Measurements from ENCODE around the gene GRAMD1A.
"Not testable (repeated sequence)": the region's sequence is repeated elsewhere in the genome, so short reads cannot be mapped to it uniquely, and the experiment has no call there.

The GRAMD1A gene

GRCh38 chr19:35006007-35006341 is 5.9 kb downstream of the GRAMD1A start:
- not testable (repeated sequence) for H3K27ac Mint-ChIP-seq, ATAC-seq, H3K9me3 Mint-ChIP-seq, H3K4me3 Mint-ChIP-seq, H3K27me3 Mint-ChIP-seq
- Mint-ChIP-seq H3K36me3 (peaks cover 60% of the 10 kb centered on the region), H3K4me1 (peaks cover 59% of the 10 kb centered on the region)

- no peak for ATAC-seq
- no peaks in the 10 kb centered on the region for H3K9me3 Mint-ChIP-seq
- peak overlapping the region; percentile 52 for H3K27ac Mint-ChIP-seq
- H3K4me3 Mint-ChIP-seq = no peak overlapping the region
- H3K27me3 Mint-ChIP-seq = no peaks in the 10 kb centered on the region
- H3K36me3 Mint-ChIP-seq = peaks cover 60% of the 10 kb centered on the region
- H3K4me1 Mint-ChIP-seq = peaks cover 57% of the 10 kb centered on the region
Measured at GRCh38 chr19:35006342-35006998, 6.3 kb downstream of the GRAMD1A start.

GRCh38 chr19:35006999-35007365 is 6.9 kb downstream of the GRAMD1A start:
- no peak for ATAC-seq
- Mint-ChIP-seq H3K27ac (peak overlapping the region; percentile 52), H3K27me3 (no peaks in the 10 kb centered on the region), H3K36me3 (peaks cover 59% of the 10 kb centered on the region), H3K9me3 (no peaks in the 10 kb centered on the region), H3K4me1 (peaks cover 56% of the 10 kb centered on the region), H3K4me3 (no peak overlapping the region)

GRCh38 chr19:35007427-35007826 is 7.3 kb downstream of the GRAMD1A start:
- H3K4me1 Mint-ChIP-seq = peaks cover 56% of the 10 kb centered on the region
- H3K4me3 Mint-ChIP-seq, H3K27me3 Mint-ChIP-seq, H3K9me3 Mint-ChIP-seq, ATAC-seq: not testable (repeated sequence)
- peak overlapping the region; percentile 52 for H3K27ac Mint-ChIP-seq
- peaks cover 59% of the 10 kb centered on the region for H3K36me3 Mint-ChIP-seq

- H3K9me3 Mint-ChIP-seq = no peaks in the 10 kb centered on the region
- H3K27me3 Mint-ChIP-seq = no peaks in the 10 kb centered on the region
- H3K4me1 Mint-ChIP-seq = peaks cover 56% of the 10 kb centered on the region
- H3K36me3 Mint-ChIP-seq = peaks cover 64% of the 10 kb centered on the region
- no peak overlapping the region for H3K27ac Mint-ChIP-seq
- H3K4me3 Mint-ChIP-seq = no peak overlapping the region
- no peak for ATAC-seq
Measured at GRCh38 chr19:35008891-35009341, 8.8 kb downstream of the GRAMD1A start.

- Mint-ChIP-seq H3K9me3 (no peaks in the 10 kb centered on the region), H3K36me3 (peaks cover 66% of the 10 kb centered on the region), H3K27me3 (no peaks in the 10 kb centered on the region), H3K27ac (peak overlapping the region; percentile 13), H3K4me1 (peaks cover 57% of the 10 kb centered on the region), H3K4me3 (no peak overlapping the region)
- no peak for ATAC-seq
Measured at GRCh38 chr19:35009424-35010415, 9.6 kb downstream of the GRAMD1A start.

GRCh38 chr19:35011091-35011689 is 11.1 kb downstream of the GRAMD1A start:
- ATAC-seq = no peak
- peaks cover 57% of the 10 kb centered on the region for H3K4me1 Mint-ChIP-seq
- H3K27me3 Mint-ChIP-seq = no peaks in the 10 kb centered on the region
- no peak overlapping the region for H3K4me3 Mint-ChIP-seq
- H3K9me3 Mint-ChIP-seq = no peaks in the 10 kb centered on the region
- peaks cover 66% of the 10 kb centered on the region for H3K36me3 Mint-ChIP-seq
- H3K27ac Mint-ChIP-seq = no peak overlapping the region

- Mint-ChIP-seq H3K27ac (peak overlapping the region; percentile 73), H3K27me3 (no peaks in the 10 kb centered on the region), H3K4me3 (no peak overlapping the region), H3K36me3 (peaks cover 59% of the 10 kb centered on the region), H3K4me1 (peaks cover 51% of the 10 kb centered on the region), H3K9me3 (no peaks in the 10 kb centered on the region)
- no peak for ATAC-seq
Measured at GRCh38 chr19:35011737-35012682, 11.9 kb downstream of the GRAMD1A start.

- Mint-ChIP-seq H3K4me3 (peak overlapping the region; percentile 38), H3K36me3 (peaks cover 69% of the 10 kb centered on the region), H3K27ac (peak overlapping the region; percentile 73), H3K27me3 (no peaks in the 10 kb centered on the region), H3K9me3 (no peaks in the 10 kb centered on the region), H3K4me1 (peaks cover 56% of the 10 kb centered on the region)
- peak; percentile 76 for ATAC-seq
Measured at GRCh38 chr19:35013041-35013819, 13.1 kb downstream of the GRAMD1A start.

- Mint-ChIP-seq H3K27me3 (no peaks in the 10 kb centered on the region), H3K4me3 (peak overlapping the region; percentile 46), H3K27ac (peak overlapping the region; percentile 73)
Measured at GRCh38 chr19:35013820-35014754, 14.0 kb downstream of the GRAMD1A start.

GRCh38 chr19:35014774-35015173 is 14.7 kb downstream of the GRAMD1A start:
- H3K9me3 Mint-ChIP-seq, H3K27me3 Mint-ChIP-seq, H3K4me3 Mint-ChIP-seq, ATAC-seq: not testable (repeated sequence)
- Mint-ChIP-seq H3K27ac (peak overlapping the region; percentile 73), H3K36me3 (peaks cover 83% of the 10 kb centered on the region), H3K4me1 (peaks cover 56% of the 10 kb centered on the region)

More at GRCh38 chr19:35013820-35014754, 14.0 kb downstream of the GRAMD1A start:
- ATAC-seq = no peak
- H3K9me3 Mint-ChIP-seq = no peaks in the 10 kb centered on the region
- H3K36me3 Mint-ChIP-seq = peaks cover 78% of the 10 kb centered on the region
- H3K4me1 Mint-ChIP-seq = peaks cover 56% of the 10 kb centered on the region

- ATAC-seq = no peak
- H3K27ac Mint-ChIP-seq = no peak overlapping the region
- H3K4me1 Mint-ChIP-seq = peaks cover 53% of the 10 kb centered on the region
- H3K9me3 Mint-ChIP-seq = no peaks in the 10 kb centered on the region
- no peaks in the 10 kb centered on the region for H3K27me3 Mint-ChIP-seq
- H3K36me3 Mint-ChIP-seq = peaks cover 83% of the 10 kb centered on the region
- no peak overlapping the region for H3K4me3 Mint-ChIP-seq
Measured at GRCh38 chr19:35015270-35015953, 15.3 kb downstream of the GRAMD1A start.

- Mint-ChIP-seq H3K27ac (no peak overlapping the region), H3K4me3 (no peak overlapping the region)
Measured at GRCh38 chr19:35015954-35016351, 15.8 kb downstream of the GRAMD1A start.

More at GRCh38 chr19:35015954-35016351, 15.8 kb downstream of the GRAMD1A start:
- no peaks in the 10 kb centered on the region for H3K27me3 Mint-ChIP-seq
- no peak for ATAC-seq
- H3K9me3 Mint-ChIP-seq = no peaks in the 10 kb centered on the region
- H3K4me1 Mint-ChIP-seq = peaks cover 50% of the 10 kb centered on the region
- peaks cover 84% of the 10 kb centered on the region for H3K36me3 Mint-ChIP-seq
